IPS-18a (cell line): ENCODE results near the gene IP6K3.

Experiments used
- H3K27ac ChIP-seq: one replicate; pipeline ENCODE4 v1.5.1; 2013; ENCODE audit warnings: low read length
- H3K27me3 ChIP-seq: one replicate; pipeline ENCODE4 v1.6.1; 2013; ENCODE audit warnings: mild to moderate bottlenecking, low read length; ENCODE audit not compliant: control insufficient read depth, insufficient read depth
- H3K36me3 ChIP-seq: one replicate; pipeline ENCODE4 v1.6.1; 2013; ENCODE audit warnings: low read depth, low read length; ENCODE audit not compliant: control insufficient read depth
- H3K4me1 ChIP-seq: one replicate; pipeline ENCODE4 v1.6.1; 2013; ENCODE audit warnings: low read depth, low read length; ENCODE audit not compliant: control insufficient read depth
- H3K4me3 ChIP-seq: one replicate; pipeline ENCODE4 v1.5.1; 2013; ENCODE audit warnings: low read length
- H3K9ac ChIP-seq: one replicate; pipeline ENCODE4 v1.6.1; 2013; ENCODE audit warnings: mild to moderate bottlenecking, low read length, moderate library complexity
- H3K9me3 ChIP-seq: one replicate; pipeline ENCODE4 v1.6.1; 2013; ENCODE audit warnings: low read depth, low read length; ENCODE audit not compliant: control insufficient read depth

The IP6K3 gene

DNA sequence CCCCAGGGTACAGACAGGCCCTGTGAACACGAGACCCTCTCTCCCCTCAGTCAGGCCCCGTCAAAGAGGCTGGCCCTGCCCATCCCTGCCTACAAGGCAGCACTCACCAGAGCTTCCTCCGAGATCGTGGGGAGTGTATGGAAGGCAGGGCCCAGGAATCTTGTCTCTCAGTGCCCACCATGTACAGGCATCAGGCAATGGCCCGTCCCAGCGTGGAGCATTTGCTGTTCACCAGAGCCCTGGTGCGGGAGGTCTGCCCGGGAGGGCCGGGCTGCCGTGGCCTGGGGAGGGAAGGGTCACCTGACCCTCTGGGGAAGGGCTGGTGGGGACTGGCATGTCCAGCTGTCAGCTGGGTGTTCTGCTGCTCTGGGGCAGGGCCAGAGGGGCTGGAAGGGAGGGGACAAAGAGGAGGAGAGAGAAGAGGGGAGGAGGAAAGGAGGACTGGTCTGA is at the start of gene IP6K3:
Gene IP6K3 (minus strand): TSS at position 255 of the 450 bp plus-strand sequence. CDS start 11,429 bp downstream, outside the sequence.
- Histone ChIP-seq H3K27me3 (no peaks in the 10 kb centered on the region), H3K4me3 (no peak within 1 kb of the TSS), H3K9ac (no peak within 1 kb of the TSS), H3K9me3 (no peaks in the 10 kb centered on the region), H3K36me3 (no peaks in the 10 kb centered on the region), H3K27ac (no peak within 1 kb of the TSS), H3K4me1 (peaks cover 37% of the 10 kb centered on the region)

GRCh38 chr6:33794910-33795623 is 48.4 kb upstream of the IP6K3 start:
- peaks cover 58% of the 10 kb centered on the region for H3K4me1 ChIP-seq
- H3K36me3 ChIP-seq: no peaks in the 10 kb centered on the region
- no peak overlapping the region for H3K9ac ChIP-seq
- no peak overlapping the region for H3K27ac ChIP-seq
- H3K4me3 ChIP-seq: no peak overlapping the region
- H3K9me3 ChIP-seq: no peaks in the 10 kb centered on the region
- H3K27me3 ChIP-seq: no peaks in the 10 kb centered on the region

GRCh38 chr6:33792981-33793380 is 46.3 kb upstream of the IP6K3 start:
- H3K27me3 ChIP-seq: no peaks in the 10 kb centered on the region
- H3K36me3 ChIP-seq: no peaks in the 10 kb centered on the region
- no peak overlapping the region for H3K9ac ChIP-seq
- no peak overlapping the region for H3K4me3 ChIP-seq
- peaks cover 67% of the 10 kb centered on the region for H3K4me1 ChIP-seq
- H3K27ac ChIP-seq: no peak overlapping the region
- H3K9me3 ChIP-seq: no peaks in the 10 kb centered on the region

GRCh38 chr6:33791620-33792019 is 44.9 kb upstream of the IP6K3 start:
- Histone ChIP-seq H3K9me3 (no peaks in the 10 kb centered on the region), H3K9ac (no peak overlapping the region), H3K36me3 (no peaks in the 10 kb centered on the region), H3K27me3 (no peaks in the 10 kb centered on the region), H3K27ac (no peak overlapping the region), H3K4me3 (peak overlapping the region; percentile 10), H3K4me1 (peaks cover 69% of the 10 kb centered on the region)

DNA sequence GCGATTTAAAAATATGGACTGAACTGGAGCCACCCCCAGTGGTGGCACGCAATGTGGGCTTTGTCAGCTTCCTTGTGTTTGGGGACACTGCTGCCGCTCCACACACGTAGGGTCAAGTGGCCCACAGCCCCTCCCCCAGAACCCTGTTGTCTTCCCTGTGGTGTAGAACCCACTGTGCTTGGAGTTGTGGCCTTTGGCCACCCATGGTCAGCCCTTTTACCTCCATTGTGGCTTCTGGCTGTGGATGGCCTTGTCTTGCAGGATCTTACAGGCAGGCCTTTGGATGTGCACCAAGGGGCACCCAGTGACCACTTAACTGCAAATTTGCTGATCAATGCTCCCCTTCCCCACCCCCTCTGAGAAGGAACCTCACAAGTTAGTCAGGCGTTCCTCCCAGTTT is 44.2 kb upstream of the IP6K3 start:
- no peaks in the 10 kb centered on the region for H3K27me3 ChIP-seq
- peak overlapping the region; percentile 10 for H3K4me3 ChIP-seq
- H3K4me1 ChIP-seq: peaks cover 75% of the 10 kb centered on the region
- no peaks in the 10 kb centered on the region for H3K36me3 ChIP-seq
- H3K9ac ChIP-seq: no peak overlapping the region
- no peaks in the 10 kb centered on the region for H3K9me3 ChIP-seq
- no peak overlapping the region for H3K27ac ChIP-seq

- H3K36me3 ChIP-seq: no peaks in the 10 kb centered on the region
- H3K9me3 ChIP-seq: no peaks in the 10 kb centered on the region
- H3K9ac ChIP-seq: no peak overlapping the region
- H3K27me3 ChIP-seq: no peaks in the 10 kb centered on the region
- peaks cover 77% of the 10 kb centered on the region for H3K4me1 ChIP-seq
- no peak overlapping the region for H3K4me3 ChIP-seq
- H3K27ac ChIP-seq: no peak overlapping the region
Observed at GRCh38 chr6:33790379-33790778, 43.7 kb upstream of the IP6K3 start.

DNA sequence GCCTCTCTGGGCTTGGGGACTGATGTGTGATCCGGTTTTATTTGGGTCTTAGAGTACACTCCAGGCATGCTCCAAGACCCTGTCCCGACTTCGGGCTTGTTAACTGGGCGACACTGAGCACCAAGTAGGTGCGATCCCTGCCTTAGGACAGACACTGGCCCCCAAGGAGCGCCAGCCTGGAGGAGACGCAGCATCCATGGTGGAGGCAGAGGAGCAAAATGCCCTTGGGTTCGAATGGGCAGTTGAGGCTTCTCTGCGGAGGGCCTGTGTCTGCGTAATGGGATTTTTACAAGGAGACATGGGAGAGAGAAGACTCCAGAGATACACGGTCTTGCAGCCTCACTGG is 42.8 kb upstream of the IP6K3 start:
- H3K9ac ChIP-seq: no peak overlapping the region
- peaks cover 71% of the 10 kb centered on the region for H3K4me1 ChIP-seq
- peak overlapping the region; percentile 69 for H3K4me3 ChIP-seq
- peak overlapping the region; percentile 73 for H3K27ac ChIP-seq
- peaks cover 8% of the 10 kb centered on the region for H3K36me3 ChIP-seq
- H3K27me3 ChIP-seq: no peaks in the 10 kb centered on the region
- H3K9me3 ChIP-seq: no peaks in the 10 kb centered on the region

- H3K4me1 ChIP-seq: peaks cover 71% of the 10 kb centered on the region
- peak within 1 kb of the TSS; percentile 69 for H3K4me3 ChIP-seq
- peak within 1 kb of the TSS; percentile 73 for H3K27ac ChIP-seq
Observed at GRCh38 chr6:33788694-33789549, 42.2 kb upstream of the IP6K3 start, which contains the start of gene LEMD2. Gene LEMD2 (minus strand): TSS chr6:33789130. CDS start chr6:33789116, 14 bp downstream.

GRCh38 chr6:33787954-33788693 is 41.4 kb upstream of the IP6K3 start:
- H3K27me3 ChIP-seq: no peaks in the 10 kb centered on the region
- H3K36me3 ChIP-seq: peaks cover 19% of the 10 kb centered on the region
- H3K4me3 ChIP-seq: peak overlapping the region; percentile 69
- H3K9ac ChIP-seq: peak overlapping the region; percentile 66
- no peaks in the 10 kb centered on the region for H3K9me3 ChIP-seq
- H3K4me1 ChIP-seq: peaks cover 67% of the 10 kb centered on the region
- H3K27ac ChIP-seq: peak overlapping the region; percentile 36

More at GRCh38 chr6:33788694-33789549, 42.2 kb upstream of the IP6K3 start, which contains the start of gene LEMD2:
- Histone ChIP-seq H3K27me3 (no peaks in the 10 kb centered on the region), H3K36me3 (peaks cover 11% of the 10 kb centered on the region), H3K9me3 (no peaks in the 10 kb centered on the region), H3K9ac (peak within 1 kb of the TSS; percentile 66)

- Histone ChIP-seq H3K27me3 (no peaks in the 10 kb centered on the region), H3K27ac (no peak overlapping the region), H3K9me3 (no peaks in the 10 kb centered on the region), H3K36me3 (peaks cover 26% of the 10 kb centered on the region), H3K9ac (no peak overlapping the region), H3K4me1 (peaks cover 65% of the 10 kb centered on the region), H3K4me3 (peak overlapping the region; percentile 69)
Observed at GRCh38 chr6:33787346-33787953, 40.7 kb upstream of the IP6K3 start.

DNA sequence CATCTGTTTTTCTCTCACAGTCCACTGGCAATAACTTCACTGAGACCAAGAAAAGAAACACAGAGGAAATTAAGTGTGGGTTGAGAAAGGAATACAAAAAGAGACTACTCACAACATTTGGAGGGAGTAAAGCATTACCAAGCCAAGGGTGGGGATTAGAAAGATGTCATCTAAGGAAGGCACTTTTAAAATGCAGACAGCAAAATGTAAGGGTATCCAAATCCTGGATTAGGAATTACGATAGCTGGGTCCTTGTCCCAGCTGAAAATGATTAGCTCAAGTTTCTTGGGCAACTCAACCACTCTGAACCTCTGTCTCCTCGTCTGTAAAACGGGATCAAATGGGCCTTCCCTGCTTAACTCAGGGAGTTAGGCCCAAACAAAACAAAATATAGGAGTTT is 40.0 kb upstream of the IP6K3 start:
- H3K4me3 ChIP-seq: peak overlapping the region; percentile 69
- H3K27me3 ChIP-seq: no peaks in the 10 kb centered on the region

More for the DNA sequence above, 40.0 kb upstream of the IP6K3 start:
- no peak overlapping the region for H3K27ac ChIP-seq
- no peak overlapping the region for H3K9ac ChIP-seq
- no peaks in the 10 kb centered on the region for H3K9me3 ChIP-seq
- peaks cover 29% of the 10 kb centered on the region for H3K36me3 ChIP-seq
- H3K4me1 ChIP-seq: peaks cover 66% of the 10 kb centered on the region
